Stomach (tissue), 9 donors: ENCODE data around the gene CACNB2. TPM values are rescaled to one million over a fixed set of nuclear protein-coding genes. Genes with fewer than 3 reads are reported as not detected.

ENCODE experiments used
- DNase-seq, 2 donors: peaks; one replicate each; pipeline versions ENCODE4 v3.0.0 to v3.0.0-alpha.2; 2013 to 2019
- H3K27ac ChIP-seq, 5 donors: fragments of 200-600 bp in 4 of 5; sonication (generic) in 4 of 5; one replicate each; pipeline ENCODE4 v1.5.1; 2013 to 2019; ENCODE audit warnings: mild to moderate bottlenecking in 1 of 5, moderate library complexity in 1 of 5
- H3K27me3 ChIP-seq, 3 donors: fragments of 200-600 bp; sonication (generic); one replicate each; pipeline ENCODE4 v1.5.1; 2017 to 2019; ENCODE audit warnings: mixed run types in 1 of 3
- H3K36me3 ChIP-seq, 4 donors: fragments of 200-600 bp; sonication (generic); 1 replicate in 3 of 4; 2 replicates in 1 of 4; pipeline ENCODE4 v1.5.1; 2016 to 2019
- H3K4me1 ChIP-seq, 4 donors: fragments of 200-600 bp; sonication (generic); one replicate each; pipeline ENCODE4 v1.5.1; 2016 to 2019
- H3K4me3 ChIP-seq, 4 donors: fragments of 200-600 bp; sonication (generic) in 3 of 4; one replicate each; pipeline ENCODE4 v1.5.1; 2016 to 2019; ENCODE audit warnings: mild to moderate bottlenecking in 1 of 4
- H3K9me3 ChIP-seq, 4 donors: fragments of 200-600 bp; sonication (generic); one replicate each; pipeline ENCODE4 v1.5.1; 2016 to 2019
- EP300 ChIP-seq: sonication (generic); formaldehyde crosslinking; IDR thresholded peaks from one replicate; pipeline ENCODE4 v1.6.1; 2017; ENCODE audit warnings: antibody characterized with exemption
- POLR2A ChIP-seq, 4 donors: fragments of 450-650 bp; IDR thresholded peaks; one replicate each; pipeline ENCODE4 v1.6.1; 2016; ENCODE audit warnings: antibody characterized with exemption in 4 of 4, control low read depth in 2 of 4, mild to moderate bottlenecking in 1 of 4, moderate library complexity in 1 of 4
- POLR2AphosphoS5 ChIP-seq, 3 donors: sonication (generic); formaldehyde crosslinking; IDR thresholded peaks; one replicate each; pipeline ENCODE4 v1.6.1; 2016; ENCODE audit warnings: antibody characterized with exemption in 3 of 3
- WGBS, 5 donors: extraction: QIAGEN DNeasy Blood & Tissue Kit in 3 of 5; methylation state at CpG; one replicate each; pipeline versions ENCODE4 v1.1.5 to v1.1.7; 2013 to 2018; 5-methylcytosine and 5-hydroxymethylcytosine counted together
- intact Hi-C: fragments of 100-400 bp; cut with DNase I; formaldehyde crosslinking; loops from one replicate; pipeline ENCODE4 v1.15.1; 2023; ENCODE audit warnings: low total_unique reads
- polyA plus RNA-seq, 3 donors: library from polyadenylated mRNA; stranded (reverse); fragments of 200-250 nt; gene quantifications; one replicate each; pipeline ENCODE4 v1.2.3, GENCODE V29; 2013
- total RNA-seq, 5 donors: library from RNA; depleted of rRNA; stranded (reverse); fragments of >200 nt; gene quantifications; one replicate each; pipeline versions ENCODE4 v1.1.0 to v1.2.3, GENCODE V29; 2014 to 2016
- TF ChIP-seq, protein P1 (sequence below), 7 experiments: fragments of 450-650 bp in 4 of 7; fragments of 200-600 bp in 3 of 7; sonication (generic) in 3 of 7; IDR thresholded peaks; one replicate each; pipeline ENCODE4 v1.5.1; 2016 to 2019; ENCODE audit warnings: antibody characterized with exemption in 7 of 7, control low read depth in 2 of 7, mild to moderate bottlenecking in 1 of 7
- donor health status: healthy with polysubstance abuse.
- donor health status: Bipolar disorder and iron deficiency.
- donor health status: healthy.

Gene CACNB2
- total and polyA plus RNA-seq, 8 donors: 0.31 to 42.9 (median 14.3) TPM

DNA sequence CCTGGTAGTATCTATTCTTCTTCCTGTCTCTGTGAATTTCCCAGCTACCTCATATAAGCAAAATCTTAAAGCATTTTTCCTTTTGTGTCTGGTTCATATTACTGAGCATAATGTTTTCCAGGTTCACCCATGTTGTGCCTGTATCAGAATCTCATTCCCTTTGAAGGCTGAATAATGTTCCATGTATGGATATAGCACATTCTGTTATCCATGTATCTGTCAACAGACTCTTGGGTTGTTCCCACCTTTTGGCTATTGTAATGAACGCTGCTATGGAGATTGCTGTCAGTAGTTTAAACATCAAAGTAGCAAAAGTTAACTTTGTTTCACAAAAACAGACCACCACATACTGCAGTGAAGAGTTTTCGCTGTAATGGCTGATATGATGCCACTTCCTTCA, 411.2 kb downstream of the CACNB2 start:
- H3K27ac ChIP-seq: no peak overlapping the region
- 94 to 100% (median 96%) methylated on average over 2 of the region's 2 CpGs for WGBS, 5 donors
- H3K36me3 ChIP-seq: peaks cover 4 to 89% (median 67%) of the 10 kb centered on the region in 4 donors
- TF ChIP-seq POLR2AphosphoS5 (IDR thresholded peaks at IDR 0.05) (no peak), EP300 (no peak), POLR2A (IDR thresholded peaks at IDR 0.05) (no peak)
- TF ChIP-seq, protein P1, sequence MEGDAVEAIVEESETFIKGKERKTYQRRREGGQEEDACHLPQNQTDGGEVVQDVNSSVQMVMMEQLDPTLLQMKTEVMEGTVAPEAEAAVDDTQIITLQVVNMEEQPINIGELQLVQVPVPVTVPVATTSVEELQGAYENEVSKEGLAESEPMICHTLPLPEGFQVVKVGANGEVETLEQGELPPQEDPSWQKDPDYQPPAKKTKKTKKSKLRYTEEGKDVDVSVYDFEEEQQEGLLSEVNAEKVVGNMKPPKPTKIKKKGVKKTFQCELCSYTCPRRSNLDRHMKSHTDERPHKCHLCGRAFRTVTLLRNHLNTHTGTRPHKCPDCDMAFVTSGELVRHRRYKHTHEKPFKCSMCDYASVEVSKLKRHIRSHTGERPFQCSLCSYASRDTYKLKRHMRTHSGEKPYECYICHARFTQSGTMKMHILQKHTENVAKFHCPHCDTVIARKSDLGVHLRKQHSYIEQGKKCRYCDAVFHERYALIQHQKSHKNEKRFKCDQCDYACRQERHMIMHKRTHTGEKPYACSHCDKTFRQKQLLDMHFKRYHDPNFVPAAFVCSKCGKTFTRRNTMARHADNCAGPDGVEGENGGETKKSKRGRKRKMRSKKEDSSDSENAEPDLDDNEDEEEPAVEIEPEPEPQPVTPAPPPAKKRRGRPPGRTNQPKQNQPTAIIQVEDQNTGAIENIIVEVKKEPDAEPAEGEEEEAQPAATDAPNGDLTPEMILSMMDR (IDR thresholded peaks at IDR 0.05): no peak
- H3K4me3 ChIP-seq: no peak overlapping the region
- no peaks in the 10 kb centered on the region for H3K27me3 ChIP-seq
- H3K9me3 ChIP-seq: no peaks in the 10 kb centered on the region
- H3K4me1 ChIP-seq: no peaks in the 10 kb centered on the region
- intact Hi-C loops: no loop called here
- DNase-seq: no peak

DNA sequence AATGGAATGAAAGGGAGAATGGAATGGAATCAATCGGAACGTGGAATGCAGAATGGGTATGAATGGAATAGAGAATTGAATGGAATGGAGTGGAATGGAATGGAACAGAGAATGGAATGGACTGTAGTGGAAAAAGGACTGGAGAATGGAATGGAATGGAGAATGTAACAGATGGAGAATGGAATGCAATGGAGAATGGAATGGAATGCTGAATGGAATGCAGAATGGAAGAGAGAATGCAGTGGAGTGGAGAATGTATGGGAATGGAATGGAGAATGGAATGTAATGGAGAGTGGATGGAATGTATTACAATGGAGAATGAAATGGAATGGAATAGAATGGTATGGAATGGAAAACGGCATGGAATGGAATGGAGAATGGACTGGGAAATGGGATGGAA, 414.3 kb downstream of the CACNB2 start:
- Histone ChIP-seq H3K9me3 (peaks cover 0 to 6% (median 0%) of the 10 kb centered on the region in 4 donors), H3K4me1 (no peaks in the 10 kb centered on the region), H3K36me3 (peaks cover 4 to 90% (median 80%) of the 10 kb centered on the region in 4 donors), H3K27ac (no peak overlapping the region), H3K27me3 (no peaks in the 10 kb centered on the region), H3K4me3 (no peak overlapping the region)
- 88 to 99% (median 96%) methylated on average over 3 of the region's 3 CpGs for WGBS, 5 donors
- intact Hi-C loops: no loop called here
- DNase-seq: no peak
- no peak for TF ChIP-seq POLR2A (IDR thresholded peaks at IDR 0.05)
- no peak for TF ChIP-seq EP300
- TF ChIP-seq, protein P1 (IDR thresholded peaks at IDR 0.05): no peak
- no peak for TF ChIP-seq POLR2AphosphoS5 (IDR thresholded peaks at IDR 0.05)

DNA sequence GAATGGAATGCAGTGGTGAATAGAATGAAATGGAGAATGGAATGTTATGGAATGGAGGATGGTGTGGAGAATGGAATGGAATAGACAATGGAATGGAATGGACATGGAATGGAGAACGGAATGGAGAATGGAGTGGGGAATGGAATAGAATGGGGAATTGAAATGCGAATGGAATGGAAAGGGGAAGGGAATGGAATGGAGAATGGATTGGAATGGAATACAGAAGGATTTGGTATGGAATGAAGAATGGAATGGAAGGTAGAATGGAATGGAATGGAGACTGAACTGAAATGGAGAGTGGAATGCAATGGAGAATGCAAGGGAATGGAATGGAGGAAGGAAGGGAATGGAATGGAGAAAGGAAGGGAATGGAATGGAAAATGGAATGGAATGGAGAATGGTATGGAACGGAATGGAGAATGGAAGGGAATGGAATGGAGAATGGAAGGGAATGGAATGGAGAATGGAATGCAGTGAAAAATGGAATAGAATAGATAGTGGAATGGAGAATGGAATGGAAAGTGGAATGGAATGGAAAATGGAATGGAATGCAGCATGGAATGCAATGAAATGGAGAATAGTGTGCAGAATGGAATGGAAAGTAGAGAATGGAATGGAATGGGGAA, 416.4 kb downstream of the CACNB2 start:
- TF ChIP-seq POLR2A (IDR thresholded peaks at IDR 0.05) (no peak), POLR2AphosphoS5 (IDR thresholded peaks at IDR 0.05) (no peak), EP300 (no peak)
- TF ChIP-seq, protein P1 (IDR thresholded peaks at IDR 0.05): no peak
- intact Hi-C loops: no loop called here
- no peak overlapping the region for H3K4me3 ChIP-seq
- WGBS, 5 donors: 95 to 98% (median 97%) methylated on average over 3 of the region's 3 CpGs
- H3K27ac ChIP-seq: no peak overlapping the region
- no peaks in the 10 kb centered on the region for H3K27me3 ChIP-seq
- DNase-seq: no peak
- peaks cover 0 to 11% (median 2%) of the 10 kb centered on the region in 4 donors for H3K9me3 ChIP-seq
- no peaks in the 10 kb centered on the region for H3K4me1 ChIP-seq
- peaks cover 0 to 86% (median 80%) of the 10 kb centered on the region in 4 donors for H3K36me3 ChIP-seq

DNA sequence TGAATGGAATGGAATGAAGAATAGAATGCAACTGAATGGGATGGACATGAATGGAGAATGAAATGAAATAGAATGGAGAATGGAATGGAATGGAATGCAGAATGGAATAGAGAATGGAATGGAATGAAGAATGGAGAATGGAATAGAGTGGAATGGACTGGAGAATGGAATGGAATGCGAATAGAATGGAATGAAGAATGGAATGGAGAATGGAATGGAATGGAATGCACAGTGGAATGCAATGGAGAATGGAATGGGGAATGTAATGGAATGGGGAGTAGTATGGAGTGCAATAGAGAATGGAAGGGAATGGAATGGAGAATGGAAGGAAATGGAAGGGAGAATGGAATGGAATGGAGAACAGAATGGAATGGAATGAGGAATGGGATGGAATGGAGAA, 417.7 kb downstream of the CACNB2 start:
- 87 to 100% (median 98%) methylated on average over 1 of the region's 1 CpG for WGBS, 5 donors
- DNase-seq: no peak
- Histone ChIP-seq H3K9me3 (peaks cover 0 to 23% (median 2%) of the 10 kb centered on the region in 4 donors), H3K4me1 (no peaks in the 10 kb centered on the region), H3K27ac (no peak overlapping the region), H3K36me3 (peaks cover 0 to 90% (median 82%) of the 10 kb centered on the region in 4 donors), H3K27me3 (no peaks in the 10 kb centered on the region), H3K4me3 (no peak overlapping the region)
- no peak for TF ChIP-seq POLR2A (IDR thresholded peaks at IDR 0.05)
- TF ChIP-seq, protein P1 (IDR thresholded peaks at IDR 0.05): no peak
- TF ChIP-seq POLR2AphosphoS5 (IDR thresholded peaks at IDR 0.05): no peak
- TF ChIP-seq EP300: no peak
- intact Hi-C loops: no loop called here
